ENCODE measurements around the gene SDHAF3. TPM values are rescaled to one million over a fixed set of nuclear protein-coding genes. Genes with fewer than 3 reads are reported as not detected.
"Not testable (repeated sequence)": the region's sequence is repeated elsewhere in the genome, so short reads cannot be mapped to it uniquely, and the experiment has no call there.

Gene SDHAF3
- total RNA-seq = 15.1 and 17.1 TPM in 2 replicates
- long read RNA-seq, transcript SDHAF3-202 (2 exons, 2,060 nt) = major isoform, 11 of 11 reads
- long read RNA-seq, partial matches to known transcripts = 0 of 11 reads
- long read RNA-seq, other reads (novel, unspliced or antisense) = 0 of 11 reads

DNA sequence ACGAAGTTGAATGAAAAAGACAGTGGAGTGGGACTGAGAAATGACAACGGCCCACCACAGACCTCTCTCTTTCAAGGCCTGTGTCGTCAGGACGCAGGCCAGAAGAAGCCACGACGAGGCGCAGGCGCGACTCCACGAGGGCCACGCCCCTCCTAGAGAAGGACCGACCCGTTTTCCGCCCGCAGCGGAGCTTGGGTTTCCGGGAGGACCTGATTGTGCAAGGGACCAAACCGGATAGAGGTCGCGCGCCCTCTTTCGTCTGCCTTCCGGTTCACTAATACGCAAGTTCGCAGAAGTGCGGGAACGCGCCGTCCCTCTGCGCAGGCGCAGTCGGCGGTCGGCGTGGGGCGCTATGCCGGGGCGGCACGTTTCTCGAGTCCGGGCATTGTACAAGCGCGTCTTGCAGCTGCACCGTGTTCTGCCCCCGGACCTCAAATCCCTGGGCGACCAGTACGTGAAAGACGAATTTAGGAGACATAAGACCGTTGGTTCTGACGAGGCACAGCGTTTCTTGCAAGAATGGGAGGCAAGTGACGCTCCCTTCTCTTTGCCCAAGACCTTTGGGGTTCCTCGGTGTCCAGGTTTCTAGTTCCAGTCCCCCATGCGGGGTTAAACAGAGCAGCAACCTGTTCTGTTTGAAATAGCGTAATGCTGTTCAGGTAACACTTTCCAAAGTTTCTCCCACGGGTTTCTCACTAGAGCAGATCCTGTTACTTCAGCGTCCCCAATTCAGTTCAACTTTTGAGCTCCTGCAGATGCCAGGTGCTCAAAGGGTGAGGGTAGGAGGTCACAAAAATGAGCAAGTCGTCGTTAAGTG lies at the start of gene SDHAF3:
Gene SDHAF3, plus strand, starts transcription at position 327 of the 817 bp plus-strand sequence. Its CDS starts 26 bp downstream, at position 353.
- DNase-seq (ENCODE audit: low spot score, unreplicated experiment) = peak; percentile 98
- peaks cover 3% of the 10 kb centered on the region for H3K9me3 Mint-ChIP-seq (ENCODE audit: low read depth)
- H3K4me3 Mint-ChIP-seq (ENCODE audit: low read depth) = peak within 1 kb of the TSS; percentile 93
- peak within 1 kb of the TSS; percentile 96 for H3K27ac Mint-ChIP-seq
- H3K27me3 Mint-ChIP-seq = peaks cover 14% of the 10 kb centered on the region
- TF ChIP-seq, protein P1, sequence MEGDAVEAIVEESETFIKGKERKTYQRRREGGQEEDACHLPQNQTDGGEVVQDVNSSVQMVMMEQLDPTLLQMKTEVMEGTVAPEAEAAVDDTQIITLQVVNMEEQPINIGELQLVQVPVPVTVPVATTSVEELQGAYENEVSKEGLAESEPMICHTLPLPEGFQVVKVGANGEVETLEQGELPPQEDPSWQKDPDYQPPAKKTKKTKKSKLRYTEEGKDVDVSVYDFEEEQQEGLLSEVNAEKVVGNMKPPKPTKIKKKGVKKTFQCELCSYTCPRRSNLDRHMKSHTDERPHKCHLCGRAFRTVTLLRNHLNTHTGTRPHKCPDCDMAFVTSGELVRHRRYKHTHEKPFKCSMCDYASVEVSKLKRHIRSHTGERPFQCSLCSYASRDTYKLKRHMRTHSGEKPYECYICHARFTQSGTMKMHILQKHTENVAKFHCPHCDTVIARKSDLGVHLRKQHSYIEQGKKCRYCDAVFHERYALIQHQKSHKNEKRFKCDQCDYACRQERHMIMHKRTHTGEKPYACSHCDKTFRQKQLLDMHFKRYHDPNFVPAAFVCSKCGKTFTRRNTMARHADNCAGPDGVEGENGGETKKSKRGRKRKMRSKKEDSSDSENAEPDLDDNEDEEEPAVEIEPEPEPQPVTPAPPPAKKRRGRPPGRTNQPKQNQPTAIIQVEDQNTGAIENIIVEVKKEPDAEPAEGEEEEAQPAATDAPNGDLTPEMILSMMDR (IDR thresholded peaks at IDR 0.05; ENCODE audit: unreplicated experiment) = peak; percentile 13
- H3K4me1 Mint-ChIP-seq (ENCODE audit: low read depth) = peaks cover 12% of the 10 kb centered on the region
- H3K36me3 Mint-ChIP-seq (ENCODE audit: insufficient read depth) = peaks cover 11% of the 10 kb centered on the region

GRCh38 chr7:97072025-97072424 lies 45.5 kb upstream of the SDHAF3 start:
- not testable (repeated sequence) for H3K27me3 Mint-ChIP-seq, H3K27ac Mint-ChIP-seq

GRCh38 chr7:97075928-97076327 lies 41.6 kb upstream of the SDHAF3 start:
- Mint-ChIP-seq H3K27ac (no peak overlapping the region), H3K9me3 (ENCODE audit: low read depth) (peaks cover 16% of the 10 kb centered on the region), H3K4me3 (ENCODE audit: low read depth) (no peak overlapping the region), H3K36me3 (ENCODE audit: insufficient read depth) (no peaks in the 10 kb centered on the region), H3K27me3 (peaks cover 2% of the 10 kb centered on the region), H3K4me1 (ENCODE audit: low read depth) (no peaks in the 10 kb centered on the region)
- TF ChIP-seq, protein P1 (IDR thresholded peaks at IDR 0.05; ENCODE audit: unreplicated experiment) = no peak
- no peak for DNase-seq (ENCODE audit: low spot score, unreplicated experiment)

More at GRCh38 chr7:97072025-97072424, 45.5 kb upstream of the SDHAF3 start:
- not testable (repeated sequence) for H3K4me3 Mint-ChIP-seq (ENCODE audit: low read depth); H3K36me3 Mint-ChIP-seq (ENCODE audit: insufficient read depth); DNase-seq (ENCODE audit: low spot score, unreplicated experiment); H3K4me1 Mint-ChIP-seq (ENCODE audit: low read depth)
- H3K9me3 Mint-ChIP-seq (ENCODE audit: low read depth) = peaks cover 19% of the 10 kb centered on the region

DNA sequence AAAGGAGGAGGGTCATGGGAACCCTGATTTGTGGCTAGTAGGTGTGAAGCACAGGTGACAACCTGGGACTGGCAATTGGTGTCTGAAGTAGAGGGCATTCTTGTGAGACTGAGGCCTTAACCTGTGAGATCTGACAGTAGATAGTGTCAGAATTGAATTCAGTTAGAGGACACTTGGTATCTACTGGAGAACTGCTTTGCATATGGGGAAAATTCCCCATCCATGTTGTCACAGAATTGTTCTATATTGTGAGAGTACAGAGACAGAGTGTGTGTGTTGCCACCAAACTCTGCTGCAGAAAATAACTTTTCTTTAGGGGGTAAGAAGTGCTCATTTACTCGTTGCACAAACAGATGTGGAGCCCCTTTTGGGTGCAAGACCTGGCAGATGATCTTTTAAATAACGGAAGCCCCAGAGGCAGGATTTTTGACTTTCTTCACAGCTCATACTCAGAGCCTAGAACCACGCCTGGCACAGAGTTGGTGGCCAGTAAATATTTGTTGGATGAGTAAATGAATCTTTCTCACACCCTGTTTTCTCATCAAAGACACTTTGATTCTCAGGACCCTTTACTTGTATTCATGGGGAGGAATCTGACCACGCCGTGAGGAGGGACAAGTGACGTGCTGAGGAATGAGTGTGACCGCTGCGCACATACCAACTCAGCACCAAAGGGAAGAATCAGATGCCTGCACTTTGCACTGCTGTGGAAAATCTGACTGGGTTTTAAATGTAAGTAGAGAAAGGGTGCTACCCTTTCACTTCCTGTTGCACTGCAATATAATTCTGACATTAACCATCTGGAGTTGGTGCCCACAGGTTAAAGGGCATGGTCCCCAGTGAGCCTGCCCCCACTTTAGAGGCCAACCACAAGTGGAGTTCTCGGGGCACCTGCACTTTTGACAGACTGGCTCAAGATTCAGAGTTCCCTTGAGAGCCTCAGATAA lies 39.2 kb upstream of the SDHAF3 start:
- peaks cover 6% of the 10 kb centered on the region for H3K27me3 Mint-ChIP-seq
- no peaks in the 10 kb centered on the region for H3K4me1 Mint-ChIP-seq (ENCODE audit: low read depth)
- H3K36me3 Mint-ChIP-seq (ENCODE audit: insufficient read depth) = no peaks in the 10 kb centered on the region
- DNase-seq (ENCODE audit: low spot score, unreplicated experiment) = no peak
- peaks cover 6% of the 10 kb centered on the region for H3K9me3 Mint-ChIP-seq (ENCODE audit: low read depth)
- H3K27ac Mint-ChIP-seq = no peak overlapping the region
- TF ChIP-seq, protein P1 (IDR thresholded peaks at IDR 0.05; ENCODE audit: unreplicated experiment) = no peak
- H3K4me3 Mint-ChIP-seq (ENCODE audit: low read depth) = no peak overlapping the region

DNA sequence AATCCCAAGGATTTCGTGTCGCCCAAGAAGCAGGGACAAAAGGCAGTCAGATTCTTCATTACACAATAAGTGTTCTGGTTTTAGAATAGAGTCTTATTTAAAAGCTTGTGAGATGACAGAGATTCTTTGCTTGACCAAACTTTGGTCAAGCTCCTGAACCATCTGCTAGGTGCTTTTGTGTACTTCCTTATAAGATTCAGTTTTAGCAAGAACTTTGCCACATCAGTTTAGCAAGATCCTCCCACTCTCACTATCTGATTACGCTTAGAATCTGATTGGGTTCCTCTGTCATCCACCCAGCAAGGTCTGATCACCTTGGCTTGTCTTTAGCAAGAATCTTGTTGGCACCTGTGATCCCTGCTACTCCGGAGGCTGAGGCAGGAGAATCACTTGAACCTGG lies 38.2 kb upstream of the SDHAF3 start:
- Mint-ChIP-seq H3K4me1 (ENCODE audit: low read depth) (no peaks in the 10 kb centered on the region), H3K36me3 (ENCODE audit: insufficient read depth) (no peaks in the 10 kb centered on the region), H3K27ac (no peak overlapping the region), H3K4me3 (ENCODE audit: low read depth) (no peak overlapping the region), H3K9me3 (ENCODE audit: low read depth) (peaks cover 3% of the 10 kb centered on the region), H3K27me3 (peaks cover 6% of the 10 kb centered on the region)
- TF ChIP-seq, protein P1 (IDR thresholded peaks at IDR 0.05; ENCODE audit: unreplicated experiment) = no peak
- DNase-seq (ENCODE audit: low spot score, unreplicated experiment) = no peak

All from progenitor cell of endocrine pancreas (in vitro differentiated cells).